22Rv1 (cell line): Measurements from ENCODE around the gene FMO2.

ENCODE experiments used
- H3K27ac ChIP-seq: fragments of 450-650 bp; 2 replicates; pipeline ENCODE4 v1.5.1; 2017
- CTCF ChIP-seq: fragments of 450-650 bp; IDR thresholded peaks from 2 replicates; pipeline ENCODE4 v1.5.1; 2017; ENCODE audit warnings: mild to moderate bottlenecking
- ZFX ChIP-seq: fragments of 450-650 bp; IDR thresholded peaks from 2 replicates; pipeline ENCODE4 v1.6.1; 2017; ENCODE audit warnings: antibody characterized with exemption, borderline replicate concordance

The FMO2 gene

GRCh38 chr1:171188388-171189266 is 3.5 kb downstream of the FMO2 start:
- TF ChIP-seq ZFX (no peak), CTCF (peak; percentile 99)
- H3K27ac ChIP-seq = no peak overlapping the region

- no peak for TF ChIP-seq CTCF
- no peak for TF ChIP-seq ZFX
- H3K27ac ChIP-seq = no peak overlapping the region
Observed at GRCh38 chr1:171191992-171192391, 6.9 kb downstream of the FMO2 start.

- no peak overlapping the region for H3K27ac ChIP-seq
- no peak for TF ChIP-seq CTCF
Observed at GRCh38 chr1:171195767-171196166, 10.7 kb downstream of the FMO2 start.

GRCh38 chr1:171196351-171196750 is 11.3 kb downstream of the FMO2 start:
- no peak overlapping the region for H3K27ac ChIP-seq
- no peak for TF ChIP-seq ZFX
- no peak for TF ChIP-seq CTCF

GRCh38 chr1:171198081-171198480 is 13.0 kb downstream of the FMO2 start:
- no peak overlapping the region for H3K27ac ChIP-seq
- TF ChIP-seq CTCF (no peak), ZFX (no peak)

GRCh38 chr1:171204296-171204695 is 19.2 kb downstream of the FMO2 start:
- no peak overlapping the region for H3K27ac ChIP-seq
- no peak for TF ChIP-seq CTCF
- TF ChIP-seq ZFX = no peak

- no peak for TF ChIP-seq CTCF
- no peak for TF ChIP-seq ZFX
- H3K27ac ChIP-seq = no peak overlapping the region
Observed at GRCh38 chr1:171206204-171206977, 21.3 kb downstream of the FMO2 start.
